Measurements from ENCODE around the gene TTC21A. TPM values are rescaled to one million over a fixed set of nuclear protein-coding genes. Genes with fewer than 3 reads are reported as not detected.
"Not testable (repeated sequence)": the region's sequence is repeated elsewhere in the genome, so short reads cannot be mapped to it uniquely, and the experiment has no call there.

TTC21A gene, protein sequence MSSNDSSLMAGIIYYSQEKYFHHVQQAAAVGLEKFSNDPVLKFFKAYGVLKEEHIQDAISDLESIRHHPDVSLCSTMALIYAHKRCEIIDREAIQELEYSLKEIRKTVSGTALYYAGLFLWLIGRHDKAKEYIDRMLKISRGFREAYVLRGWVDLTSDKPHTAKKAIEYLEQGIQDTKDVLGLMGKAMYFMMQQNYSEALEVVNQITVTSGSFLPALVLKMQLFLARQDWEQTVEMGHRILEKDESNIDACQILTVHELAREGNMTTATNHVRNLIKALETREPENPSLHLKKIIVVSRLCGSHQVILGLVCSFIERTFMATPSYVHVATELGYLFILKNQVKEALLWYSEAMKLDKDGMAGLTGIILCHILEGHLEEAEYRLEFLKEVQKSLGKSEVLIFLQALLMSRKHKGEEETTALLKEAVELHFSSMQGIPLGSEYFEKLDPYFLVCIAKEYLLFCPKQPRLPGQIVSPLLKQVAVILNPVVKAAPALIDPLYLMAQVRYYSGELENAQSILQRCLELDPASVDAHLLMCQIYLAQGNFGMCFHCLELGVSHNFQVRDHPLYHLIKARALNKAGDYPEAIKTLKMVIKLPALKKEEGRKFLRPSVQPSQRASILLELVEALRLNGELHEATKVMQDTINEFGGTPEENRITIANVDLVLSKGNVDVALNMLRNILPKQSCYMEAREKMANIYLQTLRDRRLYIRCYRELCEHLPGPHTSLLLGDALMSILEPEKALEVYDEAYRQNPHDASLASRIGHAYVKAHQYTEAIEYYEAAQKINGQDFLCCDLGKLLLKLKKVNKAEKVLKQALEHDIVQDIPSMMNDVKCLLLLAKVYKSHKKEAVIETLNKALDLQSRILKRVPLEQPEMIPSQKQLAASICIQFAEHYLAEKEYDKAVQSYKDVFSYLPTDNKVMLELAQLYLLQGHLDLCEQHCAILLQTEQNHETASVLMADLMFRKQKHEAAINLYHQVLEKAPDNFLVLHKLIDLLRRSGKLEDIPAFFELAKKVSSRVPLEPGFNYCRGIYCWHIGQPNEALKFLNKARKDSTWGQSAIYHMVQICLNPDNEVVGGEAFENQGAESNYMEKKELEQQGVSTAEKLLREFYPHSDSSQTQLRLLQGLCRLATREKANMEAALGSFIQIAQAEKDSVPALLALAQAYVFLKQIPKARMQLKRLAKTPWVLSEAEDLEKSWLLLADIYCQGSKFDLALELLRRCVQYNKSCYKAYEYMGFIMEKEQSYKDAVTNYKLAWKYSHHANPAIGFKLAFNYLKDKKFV (N-terminal part only)
- total RNA-seq (1.2 and 3.7 TPM in 2 replicates), polyA plus RNA-seq (6.5 and 7.6 TPM in 2 replicates)

DNA sequence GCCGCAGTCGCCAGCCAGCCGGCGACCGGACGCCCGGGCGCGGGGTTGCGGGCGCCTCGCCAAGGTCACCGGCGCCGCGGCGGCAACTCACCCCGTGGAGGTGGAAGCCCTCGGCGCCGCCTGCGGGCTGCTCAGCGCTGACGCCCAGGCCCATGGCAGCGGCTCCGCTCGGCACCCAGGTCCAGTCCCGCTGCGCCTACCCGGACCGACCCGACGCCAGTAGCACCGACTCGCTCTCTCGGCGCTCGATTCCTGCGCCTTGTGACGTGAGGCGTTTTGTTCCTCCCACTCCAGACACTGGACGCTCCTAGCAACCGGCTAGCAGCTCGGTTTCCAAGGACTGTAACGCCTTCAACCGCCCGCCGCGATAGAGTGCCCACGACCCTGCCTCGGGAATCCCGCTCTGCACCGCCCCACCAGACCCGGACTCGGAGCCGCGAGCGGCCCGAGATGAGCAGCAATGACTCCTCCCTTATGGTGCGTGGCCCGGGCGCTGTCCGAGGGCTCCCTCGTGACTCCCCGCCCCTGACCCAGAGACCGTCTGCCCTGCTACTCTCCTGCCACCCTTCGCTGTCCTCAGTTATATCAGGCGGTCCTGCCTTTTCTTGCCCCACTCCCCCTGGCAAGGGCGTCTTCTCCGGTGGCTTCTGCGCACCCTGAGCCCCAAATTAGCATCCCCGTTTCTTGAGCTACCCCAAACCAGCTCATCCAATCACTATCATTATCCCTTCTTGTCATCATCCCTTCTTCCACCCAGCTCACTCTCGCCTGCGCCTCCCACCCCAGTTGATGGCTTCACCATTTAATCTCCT, at the start of gene TTC21A, which contains the start of gene GORASP1:
Gene TTC21A, plus strand, starts transcription at position 293 of the 812 bp plus-strand sequence. Its CDS starts 158 bp downstream, at position 451.
Gene GORASP1, minus strand, starts transcription at position 240 of the 812 bp plus-strand sequence. Its CDS starts 86 bp downstream, at position 154.
- Histone ChIP-seq H3K36me3 (replicated peaks; ENCODE audit: insufficient read depth, low read depth) (no peaks in the 10 kb centered on the region), H3K27ac (peak within 1 kb of the TSS; percentile 98), H3K4me3 (peak within 1 kb of the TSS; percentile 98), H3K9me3 (ENCODE audit: low read depth) (no peaks in the 10 kb centered on the region), H3K4me2 (peak within 1 kb of the TSS; percentile 91), H3K27me3 (no peaks in the 10 kb centered on the region), H2AFZ (peak within 1 kb of the TSS; percentile 96), H3K4me1 (ENCODE audit: insufficient read depth) (peaks cover 11% of the 10 kb centered on the region), H3K79me2 (peaks cover 44% of the 10 kb centered on the region), H4K20me1 (ENCODE audit: insufficient read depth, poor library complexity, severe bottlenecking) (peaks cover 38% of the 10 kb centered on the region), H3K9me2 (replicated peaks; ENCODE audit: insufficient read depth) (no peaks in the 10 kb centered on the region)
- DNase-seq (ENCODE audit: low spot score), result peak; percentile 93
- TF ChIP-seq EZH2phosphoT487 (IDR thresholded peaks at IDR 0.05; ENCODE audit: low read depth, severe bottlenecking, unreplicated experiment), result no peak
- TF ChIP-seq EZH2 (IDR thresholded peaks at IDR 0.05; ENCODE audit: borderline replicate concordance), result no peak
- TF ChIP-seq, protein P1, sequence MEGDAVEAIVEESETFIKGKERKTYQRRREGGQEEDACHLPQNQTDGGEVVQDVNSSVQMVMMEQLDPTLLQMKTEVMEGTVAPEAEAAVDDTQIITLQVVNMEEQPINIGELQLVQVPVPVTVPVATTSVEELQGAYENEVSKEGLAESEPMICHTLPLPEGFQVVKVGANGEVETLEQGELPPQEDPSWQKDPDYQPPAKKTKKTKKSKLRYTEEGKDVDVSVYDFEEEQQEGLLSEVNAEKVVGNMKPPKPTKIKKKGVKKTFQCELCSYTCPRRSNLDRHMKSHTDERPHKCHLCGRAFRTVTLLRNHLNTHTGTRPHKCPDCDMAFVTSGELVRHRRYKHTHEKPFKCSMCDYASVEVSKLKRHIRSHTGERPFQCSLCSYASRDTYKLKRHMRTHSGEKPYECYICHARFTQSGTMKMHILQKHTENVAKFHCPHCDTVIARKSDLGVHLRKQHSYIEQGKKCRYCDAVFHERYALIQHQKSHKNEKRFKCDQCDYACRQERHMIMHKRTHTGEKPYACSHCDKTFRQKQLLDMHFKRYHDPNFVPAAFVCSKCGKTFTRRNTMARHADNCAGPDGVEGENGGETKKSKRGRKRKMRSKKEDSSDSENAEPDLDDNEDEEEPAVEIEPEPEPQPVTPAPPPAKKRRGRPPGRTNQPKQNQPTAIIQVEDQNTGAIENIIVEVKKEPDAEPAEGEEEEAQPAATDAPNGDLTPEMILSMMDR (IDR thresholded peaks at IDR 0.05; ENCODE audit: poor library complexity), result no peak
- WGBS (ENCODE audit: low lambda C conversion rate, missing lambda C conversion rate), result 1% methylated on average over 74 of the region's 74 CpGs

GRCh38 chr3:39061228-39061627, 46.3 kb upstream of the TTC21A start:
- H3K4me3 ChIP-seq; H3K36me3 ChIP-seq (replicated peaks; ENCODE audit: insufficient read depth, low read depth); H3K4me1 ChIP-seq (ENCODE audit: insufficient read depth); H2AFZ ChIP-seq; H3K9me2 ChIP-seq (replicated peaks; ENCODE audit: insufficient read depth); H3K27ac ChIP-seq; H3K9me3 ChIP-seq (ENCODE audit: low read depth); DNase-seq (ENCODE audit: low spot score); H3K27me3 ChIP-seq; H3K4me2 ChIP-seq: not testable (repeated sequence)
- Histone ChIP-seq H3K79me2 (peaks cover 84% of the 10 kb centered on the region), H4K20me1 (ENCODE audit: insufficient read depth, poor library complexity, severe bottlenecking) (peaks cover 14% of the 10 kb centered on the region)
- WGBS (ENCODE audit: low lambda C conversion rate, missing lambda C conversion rate), result 91% methylated on average over 2 of the region's 2 CpGs

GRCh38 chr3:39062180-39062579, 45.3 kb upstream of the TTC21A start:
- Histone ChIP-seq H3K9me3 (ENCODE audit: low read depth) (no peaks in the 10 kb centered on the region), H4K20me1 (ENCODE audit: insufficient read depth, poor library complexity, severe bottlenecking) (peaks cover 12% of the 10 kb centered on the region), H3K27ac (no peak overlapping the region), H3K27me3 (no peaks in the 10 kb centered on the region), H3K36me3 (replicated peaks; ENCODE audit: insufficient read depth, low read depth) (no peaks in the 10 kb centered on the region), H3K4me2 (peak overlapping the region; percentile 4), H3K79me2 (peaks cover 82% of the 10 kb centered on the region), H2AFZ (no peak overlapping the region), H3K4me3 (no peak overlapping the region), H3K4me1 (ENCODE audit: insufficient read depth) (no peaks in the 10 kb centered on the region), H3K9me2 (replicated peaks; ENCODE audit: insufficient read depth) (no peaks in the 10 kb centered on the region)
- 46% methylated on average over 1 of the region's 1 CpG for WGBS (ENCODE audit: low lambda C conversion rate, missing lambda C conversion rate)
- peak; percentile 35 for DNase-seq (ENCODE audit: low spot score)
- peak; percentile 86 for TF ChIP-seq EZH2phosphoT487 (IDR thresholded peaks at IDR 0.05; ENCODE audit: low read depth, severe bottlenecking, unreplicated experiment)
- TF ChIP-seq, protein P1 (IDR thresholded peaks at IDR 0.05; ENCODE audit: poor library complexity), result no peak

All from hepatocyte (in vitro differentiated cells).